ENCODE measurements around the gene UBAC2.

Gene UBAC2

GRCh38 chr13:99250982-99251825, 50.5 kb downstream of the UBAC2 start:
- no peak for DNase-seq

GRCh38 chr13:99251921-99252320, 51.3 kb downstream of the UBAC2 start:
- no peak for DNase-seq

GRCh38 chr13:99254830-99255229, 54.2 kb downstream of the UBAC2 start:
- DNase-seq, result no peak

GRCh38 chr13:99255271-99255670, 54.6 kb downstream of the UBAC2 start:
- no peak for DNase-seq

GRCh38 chr13:99256283-99256682, 55.6 kb downstream of the UBAC2 start:
- no peak for DNase-seq

GRCh38 chr13:99256709-99257108, 56.1 kb downstream of the UBAC2 start:
- no peak for DNase-seq

GRCh38 chr13:99257291-99257690, 56.6 kb downstream of the UBAC2 start:
- DNase-seq, result no peak

- no peak for DNase-seq
Measured at GRCh38 chr13:99258210-99258860, 57.7 kb downstream of the UBAC2 start, which contains the start of gene GPR18. GPR18 (minus strand) TSS chr13:99258379; CDS start chr13:99255872, 2,507 bp downstream.

GRCh38 chr13:99258946-99259345, 58.3 kb downstream of the UBAC2 start:
- no peak for DNase-seq

- no peak for DNase-seq
Measured at GRCh38 chr13:99260216-99260615, 59.6 kb downstream of the UBAC2 start.

- no peak for DNase-seq
Measured at GRCh38 chr13:99261059-99261458, 60.4 kb downstream of the UBAC2 start.

GRCh38 chr13:99263126-99263785, 62.6 kb downstream of the UBAC2 start:
- no peak for DNase-seq

GRCh38 chr13:99264051-99264450, 63.4 kb downstream of the UBAC2 start:
- no peak for DNase-seq

- DNase-seq, result no peak
Measured at GRCh38 chr13:99265162-99265800, 64.6 kb downstream of the UBAC2 start.

- peak; percentile 44 for DNase-seq
Measured at GRCh38 chr13:99265821-99266426, 65.3 kb downstream of the UBAC2 start.

GRCh38 chr13:99266827-99267226, 66.2 kb downstream of the UBAC2 start:
- no peak for DNase-seq

GRCh38 chr13:99267927-99268326, 67.3 kb downstream of the UBAC2 start:
- no peak for DNase-seq

- no peak for DNase-seq
Measured at GRCh38 chr13:99268822-99269221, 68.2 kb downstream of the UBAC2 start.

GRCh38 chr13:99269627-99270241, 69.1 kb downstream of the UBAC2 start:
- DNase-seq, result peak; percentile 32

GRCh38 chr13:99270518-99270917, 69.9 kb downstream of the UBAC2 start:
- no peak for DNase-seq

GRCh38 chr13:99271249-99271648, 70.6 kb downstream of the UBAC2 start:
- DNase-seq, result no peak

- DNase-seq, result no peak
Measured at GRCh38 chr13:99272481-99272880, 71.8 kb downstream of the UBAC2 start.
